T-helper 1 cell treated with Interleukin-12 subunit alpha and Interleukin-12 subunit beta and Interleukin-4 antibody, amounts not matched to agents 30 ng/mL and 1 ng/mL, for 36 hours (primary cell): ENCODE measurements around the gene PRDX2. TPM values are rescaled to one million over a fixed set of nuclear protein-coding genes. Genes with fewer than 3 reads are reported as not detected.

ENCODE experiments used
- intact Hi-C: fragments of 100-400 bp; cut with micrococcal nuclease; formaldehyde crosslinking; loops from one replicate; pipeline ENCODE4 v1.15.1; 2024
- total RNA-seq: library from RNA; stranded (reverse); gene quantifications from 2 replicates; pipeline ENCODE4 v1.2.3, GENCODE V29; 2022

Gene PRDX2
- total RNA-seq, 1 donor from 2014 or later: 302 TPM

- intact Hi-C loops: loop anchor here (10.0 kb wide), 1 partner anchor 1741 kb away; the partner anchor contains the start of gene TECR
These were observed 17.7 kb downstream of the PRDX2 start for GRCh38 chr19:12783849-12784393.

- intact Hi-C loops: loop anchor here (10.0 kb wide), 1 partner anchor 1741 kb away; the partner anchor contains the start of gene TECR
These were observed 18.2 kb downstream of the PRDX2 start for GRCh38 chr19:12783291-12783848.

GRCh38 chr19:12782424-12783290 lies 18.9 kb downstream of the PRDX2 start:
- intact Hi-C loops: loop anchor here (1.0 to 10.0 kb wide), 2 partner anchors 9 to 1742 kb away; partner anchors contain the start of genes JUNB and TECR

- intact Hi-C loops: loop anchor here (1.0 to 10.0 kb wide), 2 partner anchors 9 to 1743 kb away; partner anchors contain the start of genes JUNB and TECR
These were observed 19.5 kb downstream of the PRDX2 start for GRCh38 chr19:12782174-12782423.

- intact Hi-C loops: no loop called here
These were observed 22.2 kb downstream of the PRDX2 start for GRCh38 chr19:12779162-12779993.

GRCh38 chr19:12778905-12779161 lies 22.8 kb downstream of the PRDX2 start:
- intact Hi-C loops: loop anchor here (1.0 kb wide), 1 partner anchor 10 kb away; no protein-coding TSS in a partner anchor

- intact Hi-C loops: loop anchor here (1.0 kb wide), 1 partner anchor 11 kb away; no protein-coding TSS in a partner anchor
These were observed 23.3 kb downstream of the PRDX2 start for GRCh38 chr19:12778017-12778904.

GRCh38 chr19:12777217-12778016 lies 24.2 kb downstream of the PRDX2 start:
- intact Hi-C loops: loop anchor here (1.0 kb wide), 2 partner anchors 12 to 19 kb away; no protein-coding TSS in a partner anchor

- intact Hi-C loops: loop anchor here (1.0 to 2.0 kb wide), 5 partner anchors 14 to 116 kb away; partner anchors contain the start of genes GCDH, GET3 and RNASEH2A
These were observed 26.7 kb downstream of the PRDX2 start, which contains the start of gene HOOK2 for GRCh38 chr19:12774588-12775555. Gene HOOK2 (minus strand): TSS chr19:12775552. CDS start chr19:12775449, 103 bp downstream.

GRCh38 chr19:12773571-12773970 lies 28.0 kb downstream of the PRDX2 start:
- intact Hi-C loops: no loop called here

- intact Hi-C loops: no loop called here
These were observed 29.3 kb downstream of the PRDX2 start for GRCh38 chr19:12772323-12772722.

- intact Hi-C loops: no loop called here
These were observed 30.7 kb downstream of the PRDX2 start for GRCh38 chr19:12770922-12771321.

GRCh38 chr19:12769689-12770088 lies 31.9 kb downstream of the PRDX2 start:
- intact Hi-C loops: no loop called here

- intact Hi-C loops: no loop called here
These were observed 33.9 kb downstream of the PRDX2 start for GRCh38 chr19:12767666-12768065.

GRCh38 chr19:12767150-12767549 lies 34.5 kb downstream of the PRDX2 start:
- intact Hi-C loops: no loop called here

GRCh38 chr19:12766051-12766521 lies 35.5 kb downstream of the PRDX2 start:
- intact Hi-C loops: loop anchor here (1.0 kb wide), 2 partner anchors 30 to 81 kb away; no protein-coding TSS in a partner anchor

- intact Hi-C loops: no loop called here
These were observed 36.9 kb downstream of the PRDX2 start for GRCh38 chr19:12764698-12765097.

GRCh38 chr19:12763100-12763499 lies 38.5 kb downstream of the PRDX2 start:
- intact Hi-C loops: no loop called here
